Testis (tissue), 3 donors: Measurements from ENCODE around the gene OR10A5. TPM values are rescaled to one million over a fixed set of nuclear protein-coding genes. Genes with fewer than 3 reads are reported as not detected.
"Not testable (repeated sequence)": the region's sequence is repeated elsewhere in the genome, so short reads cannot be mapped to it uniquely, and the experiment has no call there.

Experiments
- DNase-seq: peaks from one replicate; pipeline ENCODE4 v3.0.0-alpha.2; 2019
- H3K27ac ChIP-seq, 2 donors: fragments of 200-600 bp; sonication (generic); one replicate each; pipeline ENCODE4 v1.5.1; 2019
- H3K27me3 ChIP-seq: fragments of 200-600 bp; sonication (generic); one replicate; pipeline ENCODE4 v1.5.1; 2019
- H3K36me3 ChIP-seq: fragments of 200-600 bp; sonication (generic); one replicate; pipeline ENCODE4 v1.5.1; 2017; ENCODE audit warnings: low read depth; ENCODE audit errors: missing control alignments
- H3K4me1 ChIP-seq: fragments of 200-600 bp; sonication (generic); one replicate; pipeline ENCODE4 v1.5.1; 2019
- H3K4me3 ChIP-seq, 2 donors: fragments of 200-600 bp; sonication (generic); one replicate each; pipeline ENCODE4 v1.5.1; 2017 to 2019
- H3K9me3 ChIP-seq: fragments of 200-600 bp; sonication (generic); one replicate; pipeline ENCODE4 v1.5.1; 2017
- CTCF ChIP-seq, 3 experiments: fragments of 450-650 bp in 2 of 3; fragments of 200-600 bp in 1 of 3; sonication (generic) in 1 of 3; IDR thresholded peaks; one replicate each; pipeline ENCODE4 v1.5.1; 2016 to 2019; ENCODE audit warnings: antibody characterized with exemption in 3 of 3, mild to moderate bottlenecking in 2 of 3, moderate library complexity in 1 of 3
- POLR2A ChIP-seq: fragments of 450-650 bp; IDR thresholded peaks from one replicate; pipeline ENCODE4 v1.6.1; 2017; ENCODE audit warnings: antibody characterized with exemption, mild to moderate bottlenecking, moderate library complexity
- WGBS, 2 donors: methylation state at CpG; one replicate each; pipeline ENCODE4 v1.1.5; 2018; 5-methylcytosine and 5-hydroxymethylcytosine counted together
- intact Hi-C: fragments of 100-400 bp; cut with DNase I; formaldehyde crosslinking; loops from one replicate; pipeline ENCODE4 v1.15.1; 2023; ENCODE audit warnings: low total_unique reads
- polyA plus RNA-seq: library from polyadenylated mRNA; stranded (reverse); fragments of 350-450 nt; fragmentation: Illumina TruSeq; extraction: RNeasy Lipid Tissue Mini Kit (QIAGEN cat#74804); gene quantifications from one replicate; pipeline ENCODE4 v1.2.3, GENCODE V29; 2014; ENCODE audit warnings: low read depth, low replicate concordance; ENCODE audit not compliant: insufficient read depth
- total RNA-seq, 2 donors: library from RNA; depleted of rRNA; stranded (reverse); fragments of >200 nt; gene quantifications; one replicate each; pipeline ENCODE4 v1.2.3, GENCODE V29; 2016

Gene OR10A5
- total and polyA plus RNA-seq, 3 donors from 2014 or later, result not detected

- DNase-seq, result no peak
- intact Hi-C loops, result no loop called here
- 89 to 95% methylated on average over 2 of the region's 2 CpGs for WGBS, 2 donors
- TF ChIP-seq CTCF (IDR thresholded peaks at IDR 0.05), result no peak
- TF ChIP-seq POLR2A, result no peak
- Histone ChIP-seq H3K27ac (no peak overlapping the region), H3K4me3 (no peak overlapping the region), H3K36me3 (no peaks in the 10 kb centered on the region), H3K9me3 (no peaks in the 10 kb centered on the region), H3K4me1 (no peaks in the 10 kb centered on the region), H3K27me3 (no peaks in the 10 kb centered on the region)
Observed at GRCh38 chr11:6850526-6850925, 5.0 kb downstream of the OR10A5 start.

DNA sequence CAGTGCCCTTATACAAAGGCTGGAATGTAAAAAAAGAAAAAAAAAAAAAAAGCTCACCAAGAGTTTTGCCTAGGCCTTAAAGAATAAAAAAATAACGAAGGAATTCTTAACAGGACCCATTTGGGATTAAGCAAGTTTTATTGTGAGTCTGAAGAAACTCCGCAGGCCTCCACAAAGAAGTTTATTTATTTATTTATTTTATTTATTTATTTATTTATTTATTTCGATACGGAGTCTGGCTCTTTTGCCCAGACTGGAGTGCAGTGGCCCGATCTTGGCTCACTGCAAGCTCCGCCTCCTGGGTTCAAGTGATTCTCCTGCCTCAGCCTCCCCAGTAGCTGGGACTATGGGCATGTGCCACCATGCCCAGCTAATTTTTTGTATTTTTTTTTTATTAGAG lies 9.3 kb downstream of the OR10A5 start:
- H3K27me3 ChIP-seq, DNase-seq, H3K36me3 ChIP-seq, H3K9me3 ChIP-seq, H3K27ac ChIP-seq, H3K4me3 ChIP-seq, intact Hi-C loops, H3K4me1 ChIP-seq: not testable (repeated sequence)
- 94 to 95% methylated on average over 6 of the region's 6 CpGs for WGBS, 2 donors

GRCh38 chr11:6855971-6856541 lies 10.6 kb downstream of the OR10A5 start:
- 47 to 70% methylated on average over 1 of the region's 1 CpG for WGBS, 2 donors

GRCh38 chr11:6856871-6857270 lies 11.4 kb downstream of the OR10A5 start:
- no peak overlapping the region for H3K27ac ChIP-seq
- intact Hi-C loops, result no loop called here
- DNase-seq, result no peak
- no peaks in the 10 kb centered on the region for H3K27me3 ChIP-seq
- no peak for TF ChIP-seq CTCF (IDR thresholded peaks at IDR 0.05)
- TF ChIP-seq POLR2A, result no peak
- WGBS, 2 donors, result 68% methylated on average over 3 of the region's 3 CpGs
- no peaks in the 10 kb centered on the region for H3K4me1 ChIP-seq
- no peaks in the 10 kb centered on the region for H3K9me3 ChIP-seq
- no peaks in the 10 kb centered on the region for H3K36me3 ChIP-seq
- H3K4me3 ChIP-seq, result no peak overlapping the region

More at GRCh38 chr11:6855971-6856541, 10.6 kb downstream of the OR10A5 start:
- H3K27me3 ChIP-seq, result no peaks in the 10 kb centered on the region
- H3K4me3 ChIP-seq, result no peak overlapping the region
- no peak for DNase-seq
- intact Hi-C loops, result no loop called here
- no peaks in the 10 kb centered on the region for H3K4me1 ChIP-seq
- no peaks in the 10 kb centered on the region for H3K9me3 ChIP-seq
- no peaks in the 10 kb centered on the region for H3K36me3 ChIP-seq
- no peak for TF ChIP-seq CTCF (IDR thresholded peaks at IDR 0.05)
- no peak for TF ChIP-seq POLR2A
- H3K27ac ChIP-seq, result no peak overlapping the region

- TF ChIP-seq POLR2A (no peak), CTCF (IDR thresholded peaks at IDR 0.05) (no peak)
- 45 to 50% methylated on average over 1 of the region's 1 CpG for WGBS, 2 donors
- no peak for DNase-seq
- intact Hi-C loops, result no loop called here
- Histone ChIP-seq H3K4me3 (no peak within 1 kb of the TSS), H3K27me3 (no peaks in the 10 kb centered on the region), H3K9me3 (no peaks in the 10 kb centered on the region), H3K4me1 (no peaks in the 10 kb centered on the region), H3K36me3 (no peaks in the 10 kb centered on the region), H3K27ac (no peak within 1 kb of the TSS)
Observed at GRCh38 chr11:6862961-6863360, 17.5 kb downstream of the OR10A5 start, which contains the start of gene OR10A2. TSS of gene OR10A2 (plus strand) at chr11:6863057. CDS start at chr11:6869755, 6,698 bp downstream.
